ENCODE data around the gene HEXD.

The HEXD gene

GRCh38 chr17:82412535-82413520 lies 5.3 kb upstream of the HEXD start:
- no peak overlapping the region for H3K4me2 ChIP-seq (ENCODE audit: insufficient read depth, low read length)
- H3K4me3 ChIP-seq (ENCODE audit: low read depth in 1 of 2, low read length in 2 of 2) = no peak overlapping the region
- H3K27me3 ChIP-seq (ENCODE audit: insufficient read depth, low read length, poor library complexity) = no peaks in the 10 kb centered on the region
- no peak for ATAC-seq (ENCODE audit: insufficient read depth, low read depth)
- H3K27ac ChIP-seq (ENCODE audit: low read length) = no peak overlapping the region
- peaks cover 34% of the 10 kb centered on the region for H3K79me2 ChIP-seq (ENCODE audit: insufficient read depth, low read length)
- no peak for DNase-seq
- no peak overlapping the region for H3K9ac ChIP-seq (ENCODE audit: low read depth, low read length)
- no peaks in the 10 kb centered on the region for H3K9me3 ChIP-seq (ENCODE audit: insufficient read depth, low read length, severe bottlenecking)
- H3K4me1 ChIP-seq (ENCODE audit: insufficient read depth, low read length) = peaks cover 19% of the 10 kb centered on the region
- H3K36me3 ChIP-seq (ENCODE audit: insufficient read depth, low read length) = peaks cover 20% of the 10 kb centered on the region
- H2AFZ ChIP-seq (ENCODE audit: low read depth, low read length) = no peak overlapping the region
- TF ChIP-seq EZH2 (IDR thresholded peaks at IDR 0.05; ENCODE audit: borderline replicate concordance, low read depth, low read length, severe bottlenecking) = no peak
- TF ChIP-seq, protein P1, sequence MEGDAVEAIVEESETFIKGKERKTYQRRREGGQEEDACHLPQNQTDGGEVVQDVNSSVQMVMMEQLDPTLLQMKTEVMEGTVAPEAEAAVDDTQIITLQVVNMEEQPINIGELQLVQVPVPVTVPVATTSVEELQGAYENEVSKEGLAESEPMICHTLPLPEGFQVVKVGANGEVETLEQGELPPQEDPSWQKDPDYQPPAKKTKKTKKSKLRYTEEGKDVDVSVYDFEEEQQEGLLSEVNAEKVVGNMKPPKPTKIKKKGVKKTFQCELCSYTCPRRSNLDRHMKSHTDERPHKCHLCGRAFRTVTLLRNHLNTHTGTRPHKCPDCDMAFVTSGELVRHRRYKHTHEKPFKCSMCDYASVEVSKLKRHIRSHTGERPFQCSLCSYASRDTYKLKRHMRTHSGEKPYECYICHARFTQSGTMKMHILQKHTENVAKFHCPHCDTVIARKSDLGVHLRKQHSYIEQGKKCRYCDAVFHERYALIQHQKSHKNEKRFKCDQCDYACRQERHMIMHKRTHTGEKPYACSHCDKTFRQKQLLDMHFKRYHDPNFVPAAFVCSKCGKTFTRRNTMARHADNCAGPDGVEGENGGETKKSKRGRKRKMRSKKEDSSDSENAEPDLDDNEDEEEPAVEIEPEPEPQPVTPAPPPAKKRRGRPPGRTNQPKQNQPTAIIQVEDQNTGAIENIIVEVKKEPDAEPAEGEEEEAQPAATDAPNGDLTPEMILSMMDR (IDR thresholded peaks at IDR 0.05; ENCODE audit: borderline replicate concordance, extremely low read depth, low read length, poor library complexity, severe bottlenecking) = no peak
- peaks cover 21% of the 10 kb centered on the region for H4K20me1 ChIP-seq (ENCODE audit: insufficient read depth, low read length)

DNA sequence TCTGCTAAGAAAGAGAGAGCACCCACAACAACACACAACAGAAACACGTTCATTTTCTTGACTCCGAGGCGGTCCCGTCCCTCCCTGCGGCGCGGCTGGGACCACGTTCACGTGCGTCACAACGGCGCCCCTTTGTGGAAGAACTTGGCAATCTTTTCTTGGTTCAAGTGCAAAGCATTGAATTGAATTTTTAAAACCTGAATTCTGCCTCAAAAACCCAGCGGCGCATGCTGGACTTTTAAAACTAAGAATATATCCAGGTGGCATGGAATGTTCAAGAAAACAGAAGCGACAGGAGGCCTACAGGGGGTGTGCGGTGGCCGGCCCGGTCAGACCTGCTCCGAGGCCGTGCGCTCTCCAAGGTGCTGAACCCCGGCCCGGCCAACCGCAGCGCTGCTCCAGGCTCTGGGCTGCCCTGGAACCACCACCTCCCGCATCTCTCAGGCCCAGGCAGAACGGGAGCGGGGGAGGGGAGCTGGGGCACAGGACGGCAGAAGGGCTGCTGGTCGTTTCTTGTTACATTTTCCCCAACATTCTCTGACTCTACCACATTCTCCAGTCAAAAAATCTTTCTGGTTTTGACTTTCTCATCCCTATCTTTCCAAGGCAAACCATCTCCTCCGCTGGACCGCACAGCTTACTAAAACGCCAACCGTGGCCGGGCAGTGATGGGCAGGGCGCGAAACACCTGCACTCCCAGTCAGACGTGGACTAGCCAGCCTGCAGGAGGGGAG lies 3.4 kb upstream of the HEXD start:
- H3K27ac ChIP-seq (ENCODE audit: low read length) = no peak overlapping the region

GRCh38 chr17:82415336-82415735 lies 2.8 kb upstream of the HEXD start:
- no peak for TF ChIP-seq EZH2 (IDR thresholded peaks at IDR 0.05; ENCODE audit: borderline replicate concordance, low read depth, low read length, severe bottlenecking)
- TF ChIP-seq, protein P1 (IDR thresholded peaks at IDR 0.05; ENCODE audit: borderline replicate concordance, extremely low read depth, low read length, poor library complexity, severe bottlenecking) = no peak
- peaks cover 47% of the 10 kb centered on the region for H3K79me2 ChIP-seq (ENCODE audit: insufficient read depth, low read length)
- ATAC-seq (ENCODE audit: insufficient read depth, low read depth) = no peak

More for the DNA sequence above, 3.4 kb upstream of the HEXD start:
- no peak overlapping the region for H2AFZ ChIP-seq (ENCODE audit: low read depth, low read length)
- no peak overlapping the region for H3K9ac ChIP-seq (ENCODE audit: low read depth, low read length)
- no peaks in the 10 kb centered on the region for H3K27me3 ChIP-seq (ENCODE audit: insufficient read depth, low read length, poor library complexity)
- ATAC-seq (ENCODE audit: insufficient read depth, low read depth) (peak; percentile 62), DNase-seq (peak; percentile 80)
- no peak overlapping the region for H3K4me3 ChIP-seq (ENCODE audit: low read depth in 1 of 2, low read length in 2 of 2)
- peaks cover 21% of the 10 kb centered on the region for H3K36me3 ChIP-seq (ENCODE audit: insufficient read depth, low read length)
- H3K9me3 ChIP-seq (ENCODE audit: insufficient read depth, low read length, severe bottlenecking) = no peaks in the 10 kb centered on the region
- no peak for TF ChIP-seq EZH2 (IDR thresholded peaks at IDR 0.05; ENCODE audit: borderline replicate concordance, low read depth, low read length, severe bottlenecking)
- TF ChIP-seq, protein P1 (IDR thresholded peaks at IDR 0.05; ENCODE audit: borderline replicate concordance, extremely low read depth, low read length, poor library complexity, severe bottlenecking) = peak; percentile 73
- H3K79me2 ChIP-seq (ENCODE audit: insufficient read depth, low read length) = peaks cover 44% of the 10 kb centered on the region
- peaks cover 31% of the 10 kb centered on the region for H3K4me1 ChIP-seq (ENCODE audit: insufficient read depth, low read length)
- peaks cover 23% of the 10 kb centered on the region for H4K20me1 ChIP-seq (ENCODE audit: insufficient read depth, low read length)
- no peak overlapping the region for H3K4me2 ChIP-seq (ENCODE audit: insufficient read depth, low read length)

More at GRCh38 chr17:82415336-82415735, 2.8 kb upstream of the HEXD start:
- no peak overlapping the region for H2AFZ ChIP-seq (ENCODE audit: low read depth, low read length)
- no peak overlapping the region for H3K9ac ChIP-seq (ENCODE audit: low read depth, low read length)
- peaks cover 23% of the 10 kb centered on the region for H4K20me1 ChIP-seq (ENCODE audit: insufficient read depth, low read length)
- no peaks in the 10 kb centered on the region for H3K9me3 ChIP-seq (ENCODE audit: insufficient read depth, low read length, severe bottlenecking)
- H3K27me3 ChIP-seq (ENCODE audit: insufficient read depth, low read length, poor library complexity) = no peaks in the 10 kb centered on the region
- H3K27ac ChIP-seq (ENCODE audit: low read length) = no peak overlapping the region
- H3K4me3 ChIP-seq (ENCODE audit: low read depth in 1 of 2, low read length in 2 of 2) = no peak overlapping the region
- H3K4me2 ChIP-seq (ENCODE audit: insufficient read depth, low read length) = no peak overlapping the region
- peaks cover 19% of the 10 kb centered on the region for H3K36me3 ChIP-seq (ENCODE audit: insufficient read depth, low read length)
- peaks cover 37% of the 10 kb centered on the region for H3K4me1 ChIP-seq (ENCODE audit: insufficient read depth, low read length)
- no peak for DNase-seq

Data from DND-41 (cell line).